HPDE6-E6E7 (cell line): ENCODE data around the gene NXN.
"Not testable (repeated sequence)": the region's sequence is repeated elsewhere in the genome, so short reads cannot be mapped to it uniquely, and the experiment has no call there.

Experiments used
- DNase-seq: peaks from one replicate; pipeline ENCODE4 v3.0.0; 2011; ENCODE audit warnings: missing footprints; ENCODE audit errors: extremely low spot score

Gene NXN

DNA sequence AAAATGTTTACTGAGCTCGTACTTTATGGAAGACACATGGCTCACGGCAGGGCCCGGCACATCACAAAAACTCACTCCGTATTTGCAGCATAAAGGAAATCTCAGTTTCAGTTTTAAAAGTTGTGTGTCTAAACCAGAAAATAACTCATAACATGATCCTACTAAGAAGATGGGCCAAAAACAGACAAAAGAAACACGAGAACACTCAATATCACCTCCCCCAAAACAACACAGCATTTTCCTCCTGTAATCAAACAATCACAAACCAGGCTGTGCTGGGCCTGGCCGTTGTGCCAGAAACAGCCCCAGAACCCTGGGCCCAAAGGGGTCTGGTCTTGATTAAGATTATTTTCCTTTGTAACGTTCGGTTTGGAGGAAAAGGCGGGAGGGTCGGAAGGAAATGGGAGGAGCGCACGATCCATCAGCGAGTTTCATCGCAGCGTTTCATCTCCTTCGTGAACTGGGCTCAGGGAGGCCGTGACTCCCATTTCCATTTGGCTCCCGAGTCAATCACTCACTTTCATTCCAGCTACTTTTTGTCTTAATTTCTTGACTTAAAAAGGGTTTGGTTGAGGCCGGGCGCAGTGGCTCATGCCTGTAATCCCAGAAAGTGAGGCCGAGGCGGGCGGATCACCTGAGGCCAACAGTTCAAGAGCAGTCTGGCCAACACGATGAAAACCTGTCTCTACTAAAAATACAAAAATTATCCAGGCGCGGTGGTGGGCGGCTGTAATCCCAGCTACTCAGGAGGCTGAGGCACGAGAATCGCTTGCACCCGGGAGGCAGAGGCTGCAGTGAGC, 61.4 kb downstream of the NXN start:
- DNase-seq: no peak

DNA sequence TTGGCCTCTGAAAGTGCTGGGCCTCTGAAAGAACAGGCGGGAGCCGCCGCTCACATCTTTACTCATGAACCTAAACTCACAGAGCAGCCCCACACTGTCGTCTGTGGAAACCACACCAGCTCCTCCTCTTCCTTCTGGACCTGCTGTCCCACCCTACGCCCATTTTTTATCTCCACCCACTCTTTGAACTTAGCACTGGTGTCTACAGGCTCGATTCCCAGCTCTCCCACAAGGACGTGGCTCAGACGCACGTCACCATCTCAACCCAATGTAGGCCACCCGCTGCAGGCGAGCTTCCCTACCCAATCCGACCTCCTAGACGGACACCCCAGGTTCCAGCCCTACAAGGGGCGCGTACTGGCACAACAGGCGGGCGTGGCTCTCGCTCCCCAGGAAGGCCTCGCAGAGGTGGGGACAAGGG, 62.2 kb downstream of the NXN start:
- no peak for DNase-seq

DNA sequence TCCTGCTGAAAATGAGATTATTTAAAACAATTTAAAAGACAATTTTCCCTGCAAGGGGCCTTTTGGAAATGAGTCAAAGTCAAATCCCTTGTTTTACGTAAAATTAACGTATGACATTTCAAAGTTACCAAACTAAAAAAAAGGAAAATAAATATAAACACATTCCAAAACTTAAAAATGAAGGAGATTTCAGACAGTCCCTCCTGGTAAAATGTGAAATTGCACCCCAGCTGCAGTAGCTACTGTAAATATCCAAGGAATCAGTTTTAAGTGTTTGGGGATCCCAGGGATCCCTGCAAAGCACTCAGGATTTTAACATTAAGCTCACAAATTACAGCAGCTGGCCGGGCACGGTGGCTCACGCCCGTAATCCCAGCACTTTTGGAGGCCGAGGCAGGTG, 63.3 kb downstream of the NXN start:
- DNase-seq: no peak

DNA sequence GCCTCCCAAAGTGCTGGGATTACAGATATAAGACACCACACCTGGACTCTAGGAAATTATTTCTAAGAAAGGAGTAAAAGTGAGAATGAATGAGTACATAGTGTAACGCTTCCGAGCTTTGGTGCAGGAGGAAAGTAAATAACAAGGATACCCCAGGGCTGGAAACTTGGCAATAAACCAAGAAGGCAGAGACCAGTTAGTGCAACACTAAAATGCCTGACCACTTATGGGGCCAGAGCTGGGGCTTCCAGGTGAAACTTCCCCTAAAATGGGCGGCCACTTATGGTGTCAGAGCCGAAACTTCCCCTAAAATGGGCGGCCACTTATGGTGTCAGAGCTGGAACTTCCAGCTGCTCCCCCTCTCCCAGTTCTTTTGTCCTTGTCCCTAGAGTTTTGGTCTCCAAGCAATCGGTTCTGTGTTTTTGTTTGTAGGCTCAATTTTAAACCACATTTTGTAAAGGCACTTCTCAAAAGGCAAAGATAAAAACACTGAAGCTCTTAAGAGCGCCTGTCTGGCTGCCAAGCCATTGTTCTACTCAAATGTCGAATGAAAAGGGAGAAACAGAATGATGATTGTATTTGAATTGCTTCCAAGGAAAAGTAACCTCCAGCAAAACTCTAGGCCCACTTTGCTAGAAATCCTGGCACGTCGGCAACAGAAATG, 63.9 kb downstream of the NXN start:
- DNase-seq: no peak

DNA sequence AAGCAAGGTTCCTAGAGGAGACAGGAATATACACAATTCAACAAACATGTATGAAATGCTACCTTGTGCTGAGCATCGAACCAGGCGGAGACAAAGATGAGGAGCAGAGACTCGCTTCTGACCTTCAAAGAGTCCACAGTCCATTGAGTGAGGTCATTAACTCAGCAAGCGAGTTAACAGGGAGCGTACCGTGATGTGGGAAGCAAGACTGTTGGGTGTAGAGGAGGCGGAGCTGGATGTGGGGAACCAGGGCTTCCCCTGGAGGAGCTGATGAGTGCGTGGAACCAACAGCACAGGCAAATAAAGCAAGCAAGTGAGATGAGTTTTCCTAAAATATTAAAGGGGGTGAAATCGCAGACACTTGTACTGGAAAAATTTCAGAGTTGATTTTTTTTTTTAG, 65.0 kb downstream of the NXN start:
- no peak for DNase-seq

DNA sequence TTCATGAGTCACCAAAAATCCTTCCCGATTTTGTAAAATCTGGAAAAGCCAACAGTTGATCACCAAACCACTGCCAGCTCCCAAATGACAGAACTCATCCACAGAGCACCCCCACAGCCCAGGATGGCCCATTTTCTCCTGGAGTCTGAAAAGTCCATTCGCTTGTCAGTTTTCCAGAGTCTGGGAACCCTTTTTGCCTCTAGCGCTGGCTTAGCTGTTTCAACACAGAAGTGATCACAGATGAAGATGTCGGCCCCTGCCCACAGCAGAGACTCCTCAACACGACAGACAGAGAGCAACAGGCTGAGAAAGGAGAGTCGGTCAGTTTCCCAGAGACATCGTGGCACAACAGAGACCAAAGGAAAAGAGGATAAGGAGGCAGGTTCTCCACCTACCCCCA, 66.4 kb downstream of the NXN start:
- no peak for DNase-seq

DNA sequence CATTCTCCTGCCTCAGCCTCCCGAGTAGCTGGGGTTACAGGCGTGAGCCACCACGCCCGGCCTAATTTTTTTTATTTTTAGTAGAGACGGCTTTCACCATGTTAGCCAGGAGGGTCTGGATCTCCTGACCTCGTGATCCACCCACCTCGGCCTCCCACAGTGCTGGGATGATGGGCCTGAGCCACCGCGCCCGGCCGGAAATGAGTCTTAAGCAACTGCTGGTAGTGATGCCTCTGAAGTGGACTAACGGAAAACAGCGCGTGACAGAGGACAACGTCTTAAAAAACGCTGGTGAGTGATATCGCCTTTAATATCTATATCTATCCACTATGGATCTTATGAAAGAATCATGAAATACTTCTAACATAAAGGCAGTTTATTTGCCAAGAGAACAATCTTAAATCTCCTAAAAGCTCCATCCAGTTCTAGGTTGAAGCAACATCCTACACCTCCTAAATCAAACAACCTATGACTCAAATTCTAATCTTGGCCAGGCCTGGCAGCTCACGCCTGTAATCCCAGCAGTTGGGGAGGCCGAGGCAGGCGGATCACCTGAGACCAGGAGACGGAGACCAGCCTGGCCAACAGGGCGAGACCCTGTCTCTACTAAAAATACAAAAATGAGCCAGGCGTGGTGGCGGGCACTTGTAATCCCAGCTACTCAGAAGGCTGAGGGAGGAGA, 69.8 kb downstream of the NXN start:
- no peak for DNase-seq

DNA sequence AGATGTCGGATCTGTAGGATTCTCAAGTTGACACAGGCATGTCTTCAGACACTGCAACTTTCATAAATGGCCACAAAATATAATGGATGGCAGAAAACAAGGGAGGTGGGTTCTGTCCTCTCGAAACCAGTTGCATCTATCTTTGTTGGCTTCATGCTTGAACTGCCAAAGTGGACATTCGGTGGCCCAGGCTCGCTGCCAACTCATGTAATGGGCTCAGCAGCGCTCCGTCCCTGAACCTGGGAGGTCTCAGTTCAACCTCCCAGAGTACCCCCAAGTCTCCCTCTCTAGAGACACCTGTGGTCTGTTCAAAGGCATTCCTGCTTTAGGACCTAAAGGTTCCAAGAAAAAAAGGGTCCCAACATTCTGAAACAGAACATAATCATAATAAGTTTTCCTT, 71.9 kb downstream of the NXN start:
- no peak for DNase-seq

DNA sequence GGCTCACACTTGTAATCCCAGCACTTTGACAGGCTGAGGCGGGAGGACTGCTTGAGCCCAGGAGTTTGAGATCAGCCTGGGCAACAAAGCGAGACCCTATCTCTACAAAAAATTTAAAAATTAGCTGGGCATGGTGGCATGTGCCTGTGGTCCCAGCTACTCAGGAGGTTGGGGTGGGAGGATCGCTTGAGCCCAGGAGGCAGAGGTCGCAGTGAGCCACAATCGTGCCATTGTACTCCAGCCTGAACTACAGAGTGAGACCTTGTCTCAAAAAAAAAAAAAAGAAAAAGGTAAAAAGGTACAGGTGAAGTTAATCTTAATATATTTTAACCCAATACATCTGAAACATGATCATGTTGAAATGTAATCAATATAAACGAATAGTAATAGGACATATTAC, 73.9 kb downstream of the NXN start:
- not testable (repeated sequence) for DNase-seq

DNA sequence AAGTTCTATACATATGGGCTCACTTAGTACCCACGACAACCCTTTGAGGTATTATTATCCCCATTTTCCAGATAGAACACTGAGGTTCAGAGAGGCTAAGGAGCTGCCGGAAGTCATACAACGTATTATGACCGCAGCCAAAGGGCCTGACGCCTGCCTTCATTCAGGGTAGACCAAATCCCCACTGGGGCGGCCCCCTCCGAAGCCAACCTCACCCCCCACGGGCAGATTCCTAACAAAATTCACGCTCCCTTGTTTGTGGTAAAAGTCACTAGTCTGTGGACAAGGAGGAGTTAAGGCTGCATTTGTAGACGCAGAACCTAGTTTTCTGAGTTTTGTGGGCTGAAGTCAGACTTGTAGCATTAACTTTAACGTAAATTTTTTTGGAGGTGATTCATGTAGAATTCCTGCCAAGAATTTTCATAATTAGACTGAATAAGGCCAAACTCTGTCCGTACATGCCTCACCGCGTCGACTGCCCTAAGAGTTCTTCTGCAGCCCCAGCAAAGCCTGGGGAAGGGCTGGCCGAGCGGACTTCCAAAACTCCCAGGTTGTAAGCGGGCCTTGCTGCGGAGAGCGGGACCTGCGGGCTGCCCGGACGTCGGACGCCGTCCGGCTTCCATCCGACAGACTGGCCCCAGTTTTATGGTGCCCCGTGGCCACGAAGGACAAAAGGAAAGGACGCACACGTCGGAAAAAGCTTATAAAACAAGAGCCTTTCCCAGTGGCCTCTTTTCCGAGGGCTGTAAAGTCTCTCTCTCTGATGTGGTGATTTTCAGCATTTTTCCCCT, 75.7 kb downstream of the NXN start:
- peak; percentile 90 for DNase-seq

DNA sequence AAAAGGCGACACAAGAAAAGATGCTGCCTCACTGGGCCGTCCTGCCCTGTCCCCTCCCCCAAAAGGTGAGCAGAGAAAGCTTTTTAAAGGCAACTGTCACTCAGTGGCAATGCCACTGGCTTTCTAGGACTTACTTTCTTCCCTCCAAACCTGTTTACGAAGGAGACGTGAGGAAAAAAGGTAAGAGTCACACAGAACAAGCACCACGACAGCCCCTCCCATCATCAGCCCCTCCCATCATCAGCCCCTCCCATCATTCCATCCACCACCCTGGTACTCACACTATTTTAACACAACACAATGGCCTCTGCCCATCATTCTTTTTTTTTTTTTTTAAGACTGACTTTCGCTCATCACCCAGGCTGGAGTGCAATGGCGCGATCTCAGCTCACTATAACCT, 77.1 kb downstream of the NXN start:
- no peak for DNase-seq

DNA sequence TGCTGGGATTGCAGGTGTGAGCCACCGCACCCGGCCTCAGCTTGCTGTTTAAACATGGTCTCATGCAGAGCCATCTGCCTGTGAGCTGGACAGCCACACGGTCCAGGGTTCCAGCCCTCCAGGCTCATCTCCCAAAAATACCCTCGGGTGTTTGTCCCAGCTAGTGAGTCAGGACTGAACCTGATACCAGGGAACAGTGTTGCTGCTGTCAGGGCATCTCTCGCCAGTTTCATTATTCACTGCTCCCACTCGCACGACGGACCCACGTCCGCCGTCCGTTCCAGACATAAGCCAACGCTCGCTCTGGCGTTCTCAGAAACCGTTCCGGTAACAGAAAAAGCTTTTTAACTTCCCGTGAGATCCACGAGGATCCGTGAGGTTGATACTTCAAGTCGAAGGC, 77.6 kb downstream of the NXN start:
- DNase-seq: no peak

DNA sequence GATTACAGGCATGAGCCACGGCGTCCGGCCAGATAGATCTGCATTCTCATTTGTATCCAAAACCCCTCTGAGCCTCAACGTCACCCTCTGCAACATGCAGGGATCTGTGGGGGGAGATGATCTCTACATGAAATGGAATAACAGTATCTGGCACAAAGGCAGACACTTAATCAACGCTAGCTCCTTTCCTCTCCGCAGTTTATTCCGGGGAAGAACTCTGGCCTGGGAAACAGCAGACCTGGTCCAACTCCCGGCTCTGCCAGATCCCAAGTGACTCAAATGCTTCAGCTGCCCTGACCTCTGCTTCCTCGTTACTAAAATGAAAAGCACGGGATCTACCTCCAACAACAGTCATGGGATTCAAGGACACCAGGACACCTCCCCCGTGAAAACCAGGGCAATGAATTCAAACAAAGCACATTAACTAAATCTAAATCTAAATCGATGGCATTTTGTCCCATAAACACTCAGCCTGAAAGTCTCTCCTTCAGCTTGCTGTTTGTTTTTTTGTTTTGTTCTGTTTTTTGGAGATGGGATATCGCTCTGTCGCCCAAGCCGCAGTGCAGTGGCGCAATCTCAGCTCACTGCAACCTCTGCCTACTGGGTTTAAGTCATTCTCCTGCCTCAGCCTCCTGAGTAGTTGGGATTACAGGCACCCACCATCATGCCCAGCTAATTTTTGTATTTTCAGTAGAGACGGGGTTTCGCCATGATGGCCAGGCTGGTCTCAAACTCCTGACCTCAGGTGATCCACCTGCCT, 78.2 kb downstream of the NXN start:
- DNase-seq: no peak

DNA sequence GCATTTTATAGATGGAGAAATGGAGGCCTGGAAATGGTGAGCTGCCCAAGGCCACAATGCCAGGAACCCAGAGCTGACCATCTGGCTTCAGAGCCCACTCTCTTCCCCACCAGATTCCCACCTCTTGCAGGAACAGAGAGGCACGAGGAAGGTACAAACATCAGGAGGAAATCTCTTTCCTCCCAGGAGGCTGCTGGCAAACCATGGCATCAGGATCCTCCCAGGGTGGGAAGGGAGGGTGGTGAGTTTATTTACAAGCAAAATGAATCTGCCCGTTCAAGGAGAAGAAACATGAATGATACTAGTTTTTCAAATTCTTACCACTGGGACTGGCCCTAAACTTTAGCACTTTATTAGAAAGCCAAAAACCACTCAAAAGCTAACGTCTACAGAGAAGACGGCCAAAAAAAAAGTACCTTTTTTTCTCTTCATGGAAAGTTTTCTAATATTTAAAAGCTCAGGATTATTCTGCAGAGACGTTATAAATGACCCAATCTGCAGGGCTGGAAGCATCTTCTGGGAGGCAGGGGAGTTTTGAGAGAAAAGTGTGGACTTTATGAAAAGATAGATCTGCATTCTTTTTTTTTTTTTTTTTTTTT, 79.1 kb downstream of the NXN start:
- no peak for DNase-seq

DNA sequence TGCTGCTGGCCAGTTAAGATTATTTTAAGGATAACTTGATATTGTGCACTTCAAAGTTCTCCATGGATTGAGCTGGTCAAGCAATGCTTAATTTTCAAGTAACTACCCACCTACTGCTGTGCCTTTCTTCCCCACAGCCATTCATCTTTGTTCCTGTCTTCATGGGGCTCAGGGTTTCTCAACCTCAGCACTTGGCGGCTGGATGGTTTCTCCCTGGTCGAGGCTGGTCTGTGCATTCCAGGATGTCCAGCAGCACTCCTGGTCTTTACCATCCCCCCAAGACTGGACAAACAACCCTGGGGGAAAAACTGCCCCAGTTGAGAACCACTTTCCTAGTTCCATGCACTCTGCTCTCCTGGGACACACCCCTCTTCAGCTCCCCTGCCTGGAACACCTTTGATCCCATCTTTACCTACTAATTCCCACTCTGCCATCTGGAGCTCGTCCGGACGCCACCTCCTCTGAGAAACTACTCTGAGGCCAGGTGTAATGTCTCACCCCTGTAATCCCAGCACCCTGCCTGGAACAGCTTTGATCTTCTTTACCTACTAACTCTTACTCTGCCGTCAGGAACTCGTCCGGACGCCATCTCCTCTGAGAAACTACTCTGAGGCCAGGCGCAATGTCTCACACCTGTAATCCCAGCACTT, 81.5 kb downstream of the NXN start:
- no peak for DNase-seq

DNA sequence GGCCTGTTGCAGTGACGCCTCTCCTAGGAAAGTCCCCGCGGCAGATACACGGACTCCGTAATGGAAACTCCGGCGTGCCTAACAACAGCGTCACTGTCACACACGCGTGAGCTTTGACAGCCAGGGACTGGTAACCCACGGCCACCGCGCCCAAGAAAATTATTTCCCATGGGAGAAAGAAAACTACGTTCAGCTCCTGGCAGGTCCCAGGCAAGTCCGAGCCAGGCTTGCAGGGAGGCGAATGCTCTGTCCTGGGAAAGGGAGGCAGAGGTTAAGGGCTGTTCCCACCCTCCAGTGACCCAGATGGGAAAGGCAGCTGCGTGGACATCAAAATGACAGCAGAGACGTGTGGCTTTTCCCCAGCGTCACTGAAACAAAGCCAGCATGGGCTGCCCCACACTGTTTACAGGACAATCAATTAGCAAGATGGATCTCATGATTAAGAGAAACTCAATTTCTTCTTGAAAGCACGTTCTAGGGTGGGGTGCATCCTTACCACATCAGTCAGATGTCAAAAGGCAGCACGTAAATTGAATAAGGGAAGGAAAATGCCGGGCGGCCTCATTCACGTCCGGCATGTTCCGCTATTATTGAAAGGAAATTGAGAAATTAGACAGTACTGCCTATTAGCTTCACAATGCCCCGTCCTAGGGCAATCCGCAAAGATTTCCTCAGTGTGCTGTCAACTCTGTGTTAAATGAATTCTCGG, 82.5 kb downstream of the NXN start:
- no peak for DNase-seq

DNA sequence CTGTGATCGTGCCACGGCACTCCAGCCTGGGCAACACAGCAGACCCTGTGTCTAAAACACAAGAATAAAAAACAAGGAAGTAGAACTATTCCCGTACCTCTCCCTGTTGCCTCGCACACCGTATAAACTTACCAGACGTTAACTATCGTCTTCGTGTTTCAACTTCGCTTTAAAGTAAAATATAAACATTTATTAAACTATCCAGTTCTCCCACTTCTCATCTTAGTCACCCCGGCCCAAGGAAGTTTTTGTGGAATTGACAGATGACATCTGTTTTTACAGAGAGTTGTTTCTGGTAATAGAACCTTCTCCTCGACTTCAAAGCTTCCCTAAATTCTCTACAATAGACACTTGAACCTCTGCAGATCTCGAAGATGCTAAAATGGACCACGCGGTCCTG, 83.1 kb downstream of the NXN start:
- DNase-seq: no peak

DNA sequence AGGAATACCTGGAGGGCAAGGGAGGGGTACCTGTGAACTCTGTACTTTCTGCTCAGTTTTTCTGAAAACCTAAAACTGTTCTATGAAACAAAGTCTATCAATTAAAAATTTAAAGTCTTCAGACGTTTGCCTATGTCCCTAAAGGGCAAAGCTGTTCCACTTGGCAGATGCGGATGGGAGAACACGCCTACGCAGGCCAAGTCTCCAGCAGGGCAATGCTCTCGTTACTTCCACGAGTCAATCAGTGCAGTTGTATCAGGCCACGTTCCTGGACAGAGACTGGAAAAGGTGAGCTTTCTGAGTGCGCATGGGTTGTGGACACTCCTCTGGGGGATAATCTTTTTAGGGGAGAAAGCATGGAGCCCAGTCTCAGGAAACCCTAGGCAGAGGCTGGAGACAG, 86.6 kb downstream of the NXN start:
- no peak for DNase-seq

DNA sequence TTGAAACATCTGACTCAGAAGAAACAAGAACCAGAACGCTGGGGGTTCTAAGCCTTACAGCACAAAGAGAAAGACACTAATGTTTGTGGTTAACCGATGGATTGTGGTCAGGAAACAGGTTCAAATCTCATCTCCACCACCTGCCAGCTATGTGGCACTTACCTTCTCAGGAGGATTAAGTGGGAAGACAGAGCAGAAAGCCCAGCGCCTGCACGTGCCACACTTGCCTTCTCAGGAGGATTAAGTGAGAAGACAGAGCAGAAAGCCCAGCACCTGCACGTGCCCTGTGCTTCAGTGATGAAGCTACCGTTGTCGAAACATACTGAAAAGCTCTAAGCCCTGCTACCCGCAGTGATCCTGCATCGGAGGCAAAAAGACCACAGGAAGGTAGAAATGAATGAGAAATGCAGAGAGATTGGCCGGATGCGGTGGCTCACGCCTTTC, 90.6 kb downstream of the NXN start:
- DNase-seq: no peak
